Measurements from ENCODE around the gene BOLA2B.
"Not testable (repeated sequence)": the region's sequence is repeated elsewhere in the genome, so short reads cannot be mapped to it uniquely, and the experiment has no call there.

BOLA2B gene

GRCh38 chr16:30179195-30179594 is 14.3 kb downstream of the BOLA2B start:
- Mint-ChIP-seq H3K36me3 (ENCODE audit: low read depth) (no peaks in the 10 kb centered on the region), H3K4me1 (peaks cover 1% of the 10 kb centered on the region), H3K4me3 (no peak overlapping the region), H3K9me3 (no peaks in the 10 kb centered on the region), H3K27ac (no peak overlapping the region), H3K27me3 (ENCODE audit: low read depth, poor library complexity) (peaks cover 29% of the 10 kb centered on the region)
- TF ChIP-seq CTCF (IDR thresholded peaks at IDR 0.05): no peak
- no peak for DNase-seq

DNA sequence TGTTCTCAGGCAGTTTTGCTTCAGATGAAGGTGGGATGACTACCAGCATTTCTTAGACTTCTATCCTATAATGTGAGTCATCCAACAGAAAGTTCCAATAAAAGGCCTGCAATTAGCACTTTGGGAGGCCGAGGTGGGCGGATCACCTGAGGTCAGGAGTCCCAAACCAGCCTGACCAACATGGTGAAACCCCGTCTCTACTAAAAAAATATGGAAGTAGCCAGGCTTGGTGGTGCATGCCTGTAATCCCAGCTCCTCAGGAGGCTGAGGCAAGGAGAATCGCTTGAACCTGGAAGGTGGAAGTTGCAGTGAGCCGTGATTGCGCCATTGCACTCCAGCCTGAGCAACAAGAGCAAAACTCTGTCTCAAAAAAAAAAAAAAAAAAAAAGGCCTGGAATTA is 16.6 kb downstream of the BOLA2B start:
- H3K4me3 Mint-ChIP-seq; H3K4me1 Mint-ChIP-seq; DNase-seq; H3K27ac Mint-ChIP-seq; H3K9me3 Mint-ChIP-seq; H3K36me3 Mint-ChIP-seq (ENCODE audit: low read depth): not testable (repeated sequence)
- H3K27me3 Mint-ChIP-seq (ENCODE audit: low read depth, poor library complexity): peaks cover 34% of the 10 kb centered on the region

GRCh38 chr16:30173054-30173453 is 20.4 kb downstream of the BOLA2B start:
- H3K9me3 Mint-ChIP-seq: peaks cover 16% of the 10 kb centered on the region
- H3K27me3 Mint-ChIP-seq (ENCODE audit: low read depth, poor library complexity): peaks cover 14% of the 10 kb centered on the region
- no peaks in the 10 kb centered on the region for H3K4me1 Mint-ChIP-seq
- H3K27ac Mint-ChIP-seq: no peak overlapping the region
- peaks cover 4% of the 10 kb centered on the region for H3K36me3 Mint-ChIP-seq (ENCODE audit: low read depth)
- no peak for TF ChIP-seq CTCF (IDR thresholded peaks at IDR 0.05)
- H3K4me3 Mint-ChIP-seq: no peak overlapping the region
- no peak for DNase-seq

DNA sequence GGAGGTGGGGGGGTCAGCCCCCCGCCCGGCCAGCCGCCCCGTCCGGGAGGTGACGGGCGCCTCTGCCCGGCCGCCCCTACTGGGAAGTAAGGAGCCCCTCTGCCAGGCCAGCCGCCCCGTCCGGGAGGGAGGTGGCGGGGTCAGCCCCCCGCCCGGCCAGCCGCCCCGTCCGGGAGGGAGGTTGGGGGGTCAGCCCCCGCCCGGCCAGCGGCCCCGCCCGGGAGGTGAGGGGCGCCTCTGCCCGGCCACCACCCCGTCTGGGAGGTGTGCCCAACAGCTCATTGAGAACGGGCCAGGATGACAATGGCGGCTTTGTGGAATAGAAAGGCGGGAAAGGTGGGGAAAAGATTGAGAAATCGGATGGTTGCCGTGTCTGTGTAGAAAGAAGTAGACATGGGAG is 23.3 kb downstream of the BOLA2B start:
- H3K4me3 Mint-ChIP-seq; H3K36me3 Mint-ChIP-seq (ENCODE audit: low read depth); H3K27ac Mint-ChIP-seq; H3K4me1 Mint-ChIP-seq; DNase-seq: not testable (repeated sequence)
- peaks cover 28% of the 10 kb centered on the region for H3K27me3 Mint-ChIP-seq (ENCODE audit: low read depth, poor library complexity)
- peaks cover 22% of the 10 kb centered on the region for H3K9me3 Mint-ChIP-seq

GRCh38 chr16:30169416-30169815 is 24.1 kb downstream of the BOLA2B start:
- H3K4me1 Mint-ChIP-seq; H3K4me3 Mint-ChIP-seq; H3K27ac Mint-ChIP-seq; DNase-seq; H3K36me3 Mint-ChIP-seq (ENCODE audit: low read depth): not testable (repeated sequence)
- Mint-ChIP-seq H3K9me3 (peaks cover 22% of the 10 kb centered on the region), H3K27me3 (ENCODE audit: low read depth, poor library complexity) (peaks cover 32% of the 10 kb centered on the region)

DNA sequence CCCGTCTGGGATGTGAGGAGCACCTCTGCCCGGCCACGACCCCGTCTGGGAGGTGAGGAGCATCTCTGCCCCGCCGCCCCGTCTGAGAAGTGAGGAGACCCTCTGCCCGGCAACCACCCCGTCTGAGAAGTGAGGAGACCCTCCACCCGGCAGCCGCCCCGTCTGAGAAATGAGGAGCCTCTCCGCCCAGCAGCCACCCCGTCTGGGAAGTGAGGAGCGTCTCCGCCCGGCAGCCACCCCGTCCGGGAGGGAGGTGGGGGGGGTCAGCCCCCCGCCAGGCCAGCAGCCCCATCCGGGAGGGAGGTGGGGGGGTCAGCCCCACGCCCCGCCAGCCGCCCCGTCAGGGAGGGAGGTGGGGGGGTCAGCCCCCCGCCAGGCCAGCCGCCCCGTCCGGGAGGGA is 24.7 kb downstream of the BOLA2B start:
- DNase-seq; H3K4me3 Mint-ChIP-seq; H3K27ac Mint-ChIP-seq; H3K4me1 Mint-ChIP-seq; H3K36me3 Mint-ChIP-seq (ENCODE audit: low read depth): not testable (repeated sequence)
- Mint-ChIP-seq H3K27me3 (ENCODE audit: low read depth, poor library complexity) (peaks cover 31% of the 10 kb centered on the region), H3K9me3 (peaks cover 22% of the 10 kb centered on the region)

- no peak for DNase-seq
- H3K4me1 Mint-ChIP-seq: no peaks in the 10 kb centered on the region
- no peak for TF ChIP-seq CTCF (IDR thresholded peaks at IDR 0.05)
- peaks cover 14% of the 10 kb centered on the region for H3K9me3 Mint-ChIP-seq
- peaks cover 24% of the 10 kb centered on the region for H3K27me3 Mint-ChIP-seq (ENCODE audit: low read depth, poor library complexity)
- no peak overlapping the region for H3K4me3 Mint-ChIP-seq
- H3K27ac Mint-ChIP-seq: no peak overlapping the region
- peaks cover 5% of the 10 kb centered on the region for H3K36me3 Mint-ChIP-seq (ENCODE audit: low read depth)
Observed at GRCh38 chr16:30166202-30166902, 27.1 kb downstream of the BOLA2B start.

GRCh38 chr16:30163538-30163937 is 29.9 kb downstream of the BOLA2B start:
- H3K27me3 Mint-ChIP-seq (ENCODE audit: low read depth, poor library complexity): peaks cover 24% of the 10 kb centered on the region
- peaks cover 5% of the 10 kb centered on the region for H3K36me3 Mint-ChIP-seq (ENCODE audit: low read depth)
- no peaks in the 10 kb centered on the region for H3K4me1 Mint-ChIP-seq
- peaks cover 13% of the 10 kb centered on the region for H3K9me3 Mint-ChIP-seq
- TF ChIP-seq CTCF (IDR thresholded peaks at IDR 0.05): no peak
- H3K4me3 Mint-ChIP-seq: no peak overlapping the region
- H3K27ac Mint-ChIP-seq: no peak overlapping the region
- no peak for DNase-seq

All from nephron progenitor cell (in vitro differentiated cells).